WI38 (cell line): ENCODE data around the gene ZNF554.

ENCODE experiments used
- H3K4me3 ChIP-seq: 2 replicates; pipeline ENCODE4 v1.5.1; 2011; ENCODE audit warnings: low read depth, mild to moderate bottlenecking, control low read depth, low read length
- TF ChIP-seq, protein P1 (sequence below): IDR thresholded peaks from 2 replicates; pipeline ENCODE4 v1.5.1; 2012; ENCODE audit warnings: low read depth, mild to moderate bottlenecking, control low read depth, low read length

Gene ZNF554

DNA sequence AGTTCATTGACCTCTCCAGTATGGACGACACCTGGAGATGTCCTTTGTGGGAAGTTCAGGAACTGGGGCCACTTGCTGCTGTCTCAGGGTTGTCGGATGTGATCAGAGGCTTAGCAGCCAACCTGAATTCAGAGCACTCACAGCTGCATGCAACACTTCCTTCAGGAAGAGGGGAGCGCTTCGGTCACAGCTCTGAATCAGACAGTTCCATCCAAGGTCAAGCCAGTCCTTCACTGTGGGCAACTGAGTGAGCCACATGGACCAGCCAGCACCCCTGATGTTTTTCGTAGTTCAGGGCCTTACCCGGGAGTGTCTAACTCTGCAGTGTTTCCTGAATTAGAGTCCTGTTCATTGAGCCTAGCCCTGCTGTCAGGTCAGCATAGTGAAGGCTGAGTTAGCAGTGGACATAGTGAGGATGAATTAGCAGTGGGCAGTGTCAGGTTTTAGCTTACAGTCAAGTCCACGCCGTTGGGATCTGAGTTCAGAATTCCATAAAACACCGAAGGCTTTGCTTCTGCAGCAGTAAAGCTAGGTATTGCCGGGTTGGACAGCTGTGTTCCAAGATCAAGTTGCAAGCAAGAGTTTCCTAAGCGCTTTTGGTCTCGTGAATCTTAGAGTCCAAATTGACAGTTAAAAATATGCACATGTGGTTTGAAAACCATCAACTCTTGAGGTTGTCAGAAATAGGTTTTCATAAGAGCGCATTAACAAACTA lies 26.7 kb downstream of the ZNF554 start:
- TF ChIP-seq, protein P1, sequence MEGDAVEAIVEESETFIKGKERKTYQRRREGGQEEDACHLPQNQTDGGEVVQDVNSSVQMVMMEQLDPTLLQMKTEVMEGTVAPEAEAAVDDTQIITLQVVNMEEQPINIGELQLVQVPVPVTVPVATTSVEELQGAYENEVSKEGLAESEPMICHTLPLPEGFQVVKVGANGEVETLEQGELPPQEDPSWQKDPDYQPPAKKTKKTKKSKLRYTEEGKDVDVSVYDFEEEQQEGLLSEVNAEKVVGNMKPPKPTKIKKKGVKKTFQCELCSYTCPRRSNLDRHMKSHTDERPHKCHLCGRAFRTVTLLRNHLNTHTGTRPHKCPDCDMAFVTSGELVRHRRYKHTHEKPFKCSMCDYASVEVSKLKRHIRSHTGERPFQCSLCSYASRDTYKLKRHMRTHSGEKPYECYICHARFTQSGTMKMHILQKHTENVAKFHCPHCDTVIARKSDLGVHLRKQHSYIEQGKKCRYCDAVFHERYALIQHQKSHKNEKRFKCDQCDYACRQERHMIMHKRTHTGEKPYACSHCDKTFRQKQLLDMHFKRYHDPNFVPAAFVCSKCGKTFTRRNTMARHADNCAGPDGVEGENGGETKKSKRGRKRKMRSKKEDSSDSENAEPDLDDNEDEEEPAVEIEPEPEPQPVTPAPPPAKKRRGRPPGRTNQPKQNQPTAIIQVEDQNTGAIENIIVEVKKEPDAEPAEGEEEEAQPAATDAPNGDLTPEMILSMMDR, result no peak

DNA sequence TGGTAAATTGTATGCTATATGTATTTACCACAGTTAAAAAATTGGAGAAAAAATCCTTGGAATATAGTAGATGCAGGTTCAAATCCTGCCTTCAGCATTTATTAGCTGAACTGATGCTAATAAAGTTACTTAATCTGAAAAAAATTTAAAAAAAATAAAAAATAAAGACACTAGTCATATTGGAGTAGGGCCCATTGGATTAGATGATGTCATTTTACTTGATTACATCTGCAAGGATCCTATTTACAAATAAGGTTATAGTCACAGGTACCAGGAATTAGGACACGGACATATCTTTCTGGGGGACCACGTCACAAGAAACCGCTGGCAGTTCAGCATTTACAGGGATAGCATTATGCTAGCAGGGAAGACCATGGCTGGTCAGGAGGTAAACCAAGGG lies 27.8 kb downstream of the ZNF554 start:
- H3K4me3 ChIP-seq, result no peak overlapping the region
- TF ChIP-seq, protein P1, result no peak

More for the DNA sequence above, 26.7 kb downstream of the ZNF554 start:
- H3K4me3 ChIP-seq, result no peak overlapping the region

DNA sequence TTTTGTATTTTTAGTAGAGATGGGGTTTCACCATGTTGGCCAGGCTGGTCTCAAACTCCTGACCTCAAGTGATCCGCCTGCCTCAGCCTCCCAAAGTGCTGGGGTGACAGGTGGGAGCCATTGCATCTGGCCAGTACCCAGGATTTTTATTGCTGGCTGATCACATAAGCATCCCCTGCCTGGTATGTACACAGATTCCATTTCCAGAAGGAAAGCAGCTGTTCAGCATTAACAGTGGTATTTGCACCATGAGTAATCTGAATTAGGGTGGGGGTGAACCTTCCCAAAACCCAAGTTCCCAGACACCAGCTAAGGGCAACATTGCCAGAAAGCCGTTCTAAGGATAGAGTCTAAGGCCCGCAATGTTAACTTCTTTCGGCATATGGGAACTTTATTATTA lies 28.9 kb downstream of the ZNF554 start:
- TF ChIP-seq, protein P1, result no peak
- no peak overlapping the region for H3K4me3 ChIP-seq

DNA sequence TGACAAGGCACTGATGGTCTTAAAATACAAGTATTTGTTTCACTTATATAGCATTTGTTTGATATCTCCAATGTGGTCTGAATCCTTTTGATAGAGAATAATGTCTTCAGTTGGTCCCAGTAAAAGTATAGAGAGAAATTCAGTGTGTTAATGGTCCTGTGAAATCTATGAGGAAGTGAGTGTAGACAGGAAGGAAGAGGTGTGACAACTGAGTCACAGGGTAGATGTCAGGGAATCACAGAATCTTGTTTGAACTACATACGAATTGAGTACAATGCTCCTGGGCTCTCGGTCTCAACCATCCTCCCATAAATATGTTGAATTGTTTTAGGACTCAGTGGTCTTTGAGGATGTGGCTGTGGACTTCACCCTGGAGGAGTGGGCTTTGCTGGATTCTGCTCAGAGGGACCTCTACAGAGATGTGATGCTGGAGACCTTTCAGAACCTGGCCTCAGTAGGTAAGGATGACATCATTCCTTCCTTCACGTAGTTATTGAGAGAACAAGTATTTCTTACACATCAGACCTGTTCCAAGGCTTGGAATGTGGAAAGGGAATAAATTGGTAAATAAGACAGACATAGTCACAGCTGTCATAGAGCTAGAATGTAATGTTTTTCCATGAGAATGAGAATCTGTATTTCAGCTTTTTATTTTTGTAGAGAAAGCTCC lies 30.7 kb downstream of the ZNF554 start:
- TF ChIP-seq, protein P1, result no peak
- H3K4me3 ChIP-seq, result no peak overlapping the region

DNA sequence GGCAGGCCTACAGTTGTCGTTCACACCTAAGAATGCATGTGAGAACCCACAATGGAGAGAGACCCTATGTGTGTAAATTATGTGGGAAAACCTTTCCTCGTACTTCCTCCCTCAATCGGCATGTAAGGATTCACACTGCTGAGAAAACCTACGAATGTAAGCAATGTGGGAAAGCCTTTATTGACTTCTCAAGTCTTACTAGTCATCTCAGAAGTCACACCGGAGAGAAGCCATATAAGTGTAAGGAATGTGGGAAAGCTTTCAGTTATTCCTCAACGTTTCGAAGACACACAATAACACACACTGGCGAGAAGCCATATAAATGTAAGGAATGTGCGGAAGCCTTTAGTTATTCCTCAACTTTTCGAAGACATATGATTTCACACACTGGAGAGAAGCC lies 32.9 kb downstream of the ZNF554 start:
- TF ChIP-seq, protein P1, result no peak
- no peak overlapping the region for H3K4me3 ChIP-seq

DNA sequence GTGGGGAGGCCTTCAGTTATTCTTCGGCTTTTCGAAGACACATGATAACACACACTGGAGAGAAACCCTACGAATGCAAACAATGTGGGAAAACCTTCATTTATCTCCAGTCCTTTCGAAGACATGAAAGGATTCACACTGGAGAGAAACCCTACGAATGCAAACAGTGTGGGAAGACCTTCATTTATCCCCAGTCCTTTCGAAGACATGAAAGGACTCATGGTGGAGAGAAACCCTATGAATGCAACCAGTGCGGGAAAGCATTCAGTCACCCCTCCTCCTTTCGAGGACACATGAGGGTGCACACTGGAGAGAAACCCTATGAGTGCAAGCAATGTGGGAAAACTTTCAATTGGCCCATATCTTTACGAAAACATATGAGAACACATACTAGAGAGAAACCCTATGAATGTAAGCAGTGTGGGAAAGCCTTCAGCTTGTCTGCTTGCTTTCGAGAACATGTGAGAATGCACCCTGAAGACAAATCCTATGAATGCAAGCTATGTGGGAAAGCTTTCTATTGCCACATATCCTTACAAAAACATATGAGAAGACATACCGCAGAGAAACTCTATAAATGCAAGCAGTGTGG lies 33.4 kb downstream of the ZNF554 start:
- no peak overlapping the region for H3K4me3 ChIP-seq

More for the DNA sequence above, 33.4 kb downstream of the ZNF554 start:
- TF ChIP-seq, protein P1, result no peak
